Activated CD4-positive, alpha-beta T cell treated with anti-CD3 and anti-CD28 coated beads for 24 hours (primary cell): ENCODE data around the gene ROPN1B.

Experiments
- DNase-seq, 2 donors: peaks; one replicate each; pipeline ENCODE4 v3.0.0-alpha.2; 2020; ENCODE audit warnings: low read depth in 2 of 2

The ROPN1B gene

DNA sequence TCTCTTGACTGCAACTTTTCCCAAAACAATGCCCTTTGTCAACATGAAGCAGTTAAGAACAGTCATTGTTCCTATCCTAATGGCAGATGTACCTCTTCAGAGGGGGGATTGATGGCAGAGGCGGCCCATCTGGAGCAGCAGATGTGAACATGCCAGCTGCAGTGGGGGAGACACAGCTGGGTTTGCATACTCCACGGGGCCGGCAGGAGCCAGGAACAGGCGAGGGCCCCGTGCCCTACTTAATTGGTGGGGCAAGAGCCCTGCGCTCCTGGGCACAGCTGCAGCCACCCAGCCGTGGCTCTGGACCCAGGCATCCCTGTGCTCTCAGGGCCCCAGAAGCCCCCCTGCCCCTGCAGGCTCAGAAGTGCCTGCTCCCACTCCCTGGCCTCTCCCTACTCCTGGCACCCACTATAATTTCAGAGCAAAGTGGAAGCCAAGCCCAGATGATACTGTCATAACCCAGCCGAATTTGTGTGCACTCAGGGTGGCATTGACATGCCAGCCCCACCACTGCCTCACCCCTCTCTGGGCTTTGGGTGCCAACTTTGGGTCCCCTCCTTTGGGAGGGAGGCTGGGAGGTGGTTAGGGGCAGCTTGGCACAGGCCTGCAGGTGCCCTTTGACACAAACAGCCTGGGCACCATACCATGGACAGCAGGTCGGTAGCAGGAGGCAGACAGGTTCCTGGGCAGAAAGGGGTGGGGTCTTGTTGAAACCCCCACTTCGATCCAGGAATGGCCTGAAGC lies 34.6 kb downstream of the ROPN1B start:
- DNase-seq, result no peak

DNA sequence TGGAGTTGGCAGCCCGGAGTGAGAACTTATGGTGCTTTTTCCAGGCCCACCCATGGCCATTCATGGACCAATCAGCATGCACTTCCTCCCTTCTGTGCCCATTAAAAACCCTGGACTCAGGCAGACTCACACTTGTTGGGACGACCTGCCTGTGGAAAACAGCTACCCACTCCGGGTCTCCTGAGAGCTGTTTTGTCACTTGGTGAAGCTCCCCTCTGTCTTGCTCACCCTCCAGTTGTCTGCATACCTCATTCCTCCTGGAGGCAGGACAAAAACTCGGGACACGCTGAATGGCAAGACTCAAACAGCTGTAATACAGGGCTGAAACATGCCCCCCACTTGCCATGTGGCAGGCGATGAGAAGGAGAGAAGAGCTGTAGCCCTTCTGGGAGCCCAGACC lies 35.2 kb downstream of the ROPN1B start:
- no peak for DNase-seq

DNA sequence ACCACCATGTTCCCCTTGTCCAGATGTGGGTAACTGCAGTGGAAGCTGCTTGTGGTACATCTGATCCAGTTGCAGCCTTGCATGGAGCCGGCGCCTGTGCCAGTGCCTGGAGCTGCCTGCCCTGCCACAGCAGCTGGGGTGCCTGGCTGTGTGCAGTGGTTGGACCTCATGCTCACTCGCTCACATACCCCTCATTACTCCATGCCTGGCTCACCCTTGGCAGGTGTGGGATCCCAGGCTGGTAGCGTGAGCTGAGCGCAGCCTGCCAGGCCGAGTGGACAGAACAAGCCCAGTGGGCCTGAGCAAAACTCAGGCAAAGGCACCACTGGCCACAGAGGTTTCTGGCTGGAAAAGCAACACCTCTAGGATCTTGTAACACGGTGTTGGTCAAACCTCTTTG lies 35.7 kb downstream of the ROPN1B start:
- DNase-seq, result no peak

DNA sequence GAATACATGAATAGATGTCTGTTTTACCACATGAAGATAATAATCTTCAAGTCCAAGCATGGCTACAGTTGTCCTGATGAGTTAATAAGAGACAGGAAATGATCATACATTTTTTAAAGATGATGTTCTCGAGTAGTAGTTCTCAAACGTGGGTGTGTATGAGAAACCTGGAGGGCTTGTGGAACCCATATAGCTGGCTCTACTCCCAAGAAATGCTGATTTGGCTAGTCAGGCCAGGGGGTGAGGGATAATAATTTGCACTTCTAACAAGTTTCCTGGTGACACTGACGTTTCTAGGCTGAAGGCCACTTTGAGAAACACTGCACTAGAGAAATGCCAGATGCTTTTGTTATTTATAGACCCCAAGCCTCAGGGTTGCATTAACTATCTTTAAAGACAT lies 37.0 kb downstream of the ROPN1B start:
- DNase-seq, result no peak

DNA sequence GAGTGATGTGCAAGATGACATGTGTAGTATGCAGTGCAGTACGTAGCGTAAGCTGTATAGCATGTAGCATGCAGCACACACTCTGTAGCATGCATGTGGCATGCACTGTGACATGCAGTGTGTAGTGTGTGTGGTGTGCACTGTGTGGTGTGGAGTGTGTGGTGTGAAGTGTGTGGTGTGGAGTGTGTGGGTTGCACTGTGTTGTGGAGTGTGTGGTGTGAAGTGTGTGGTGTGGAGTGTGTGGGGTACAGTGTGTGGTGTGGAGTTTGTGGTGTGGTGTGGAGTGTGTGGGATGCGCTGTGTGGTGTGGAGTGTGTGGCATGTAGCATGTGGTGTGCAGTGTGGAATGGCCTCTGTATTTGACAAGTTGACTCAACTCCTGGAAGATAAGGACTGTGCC lies 39.2 kb downstream of the ROPN1B start:
- no peak for DNase-seq

DNA sequence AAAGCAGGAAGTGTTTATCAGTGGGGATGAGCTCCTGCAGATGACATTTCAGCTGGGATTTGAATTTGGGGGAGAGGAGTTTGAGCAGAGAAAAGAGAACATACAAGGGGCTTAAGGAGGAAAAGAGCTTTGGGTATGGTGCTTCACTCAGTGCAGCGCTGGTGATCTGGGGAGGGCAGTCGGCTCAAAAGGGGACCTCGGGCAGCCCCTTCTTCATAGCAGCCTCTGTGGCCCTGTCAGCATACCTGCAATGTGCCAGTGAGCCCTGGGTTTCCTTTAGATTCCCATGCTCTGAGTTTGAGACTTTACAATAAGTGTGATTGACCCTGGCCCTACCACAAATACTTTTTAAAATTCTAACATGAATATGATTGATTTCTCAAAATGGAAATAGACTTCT lies 40.2 kb downstream of the ROPN1B start:
- DNase-seq, result no peak

DNA sequence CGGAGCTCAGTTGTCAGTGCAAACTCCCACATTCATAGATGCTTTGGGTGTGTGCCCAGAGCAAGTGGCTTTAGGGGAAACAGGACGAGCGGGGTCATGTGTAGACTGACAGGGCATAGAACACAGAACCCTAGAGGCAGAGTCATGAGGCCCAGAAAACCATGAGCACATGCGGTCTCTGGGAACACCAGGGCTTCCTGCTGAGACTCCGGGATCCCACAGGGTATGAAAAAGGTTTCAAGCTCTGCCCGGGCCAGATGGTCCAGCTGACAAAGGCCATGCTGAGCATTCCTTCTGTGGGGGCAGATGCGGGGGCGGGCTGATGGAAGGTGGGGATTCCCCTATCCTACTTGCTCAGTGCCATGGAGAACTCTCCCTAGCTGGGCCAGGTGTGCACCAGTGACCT lies 44.8 kb downstream of the ROPN1B start:
- no peak for DNase-seq

DNA sequence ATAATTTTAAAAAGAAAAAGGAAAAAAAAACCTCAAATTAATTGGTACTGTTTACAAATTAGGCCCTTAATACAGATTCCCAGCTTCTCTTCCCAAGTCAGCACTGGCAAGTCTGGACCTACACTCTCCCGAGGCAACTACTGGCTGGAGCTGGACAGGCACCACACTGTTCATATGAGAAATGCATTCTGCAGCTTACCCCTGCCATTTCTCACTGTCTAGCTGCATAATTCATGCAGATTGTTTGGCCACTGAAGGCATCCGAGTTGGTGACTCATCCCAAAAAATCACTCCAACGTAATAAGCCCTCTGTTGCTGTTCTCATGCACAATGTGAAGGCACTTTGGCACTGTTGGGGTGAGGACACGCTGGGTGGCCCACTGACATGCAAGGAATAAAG lies 45.3 kb downstream of the ROPN1B start:
- no peak for DNase-seq

DNA sequence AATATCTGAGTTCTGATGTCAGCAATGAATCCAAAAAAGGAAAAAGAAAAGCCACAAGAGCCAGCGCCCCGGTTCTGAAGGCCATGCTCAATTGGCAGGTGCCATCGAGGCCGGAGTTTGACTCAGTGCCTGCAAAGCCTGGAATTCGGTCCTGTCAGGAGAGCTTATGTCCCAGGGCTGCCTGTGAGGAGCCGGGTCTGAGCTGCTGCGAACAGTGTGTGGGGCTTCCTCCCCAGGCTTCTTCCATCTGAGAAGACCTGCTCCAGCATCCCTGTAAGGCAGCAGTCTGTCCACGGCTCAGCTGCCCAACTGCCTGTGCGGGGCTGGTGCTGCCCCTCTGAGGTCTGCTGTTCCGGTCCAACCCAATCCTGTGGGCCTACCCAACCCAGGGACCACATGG lies 46.1 kb downstream of the ROPN1B start:
- DNase-seq, result no peak

DNA sequence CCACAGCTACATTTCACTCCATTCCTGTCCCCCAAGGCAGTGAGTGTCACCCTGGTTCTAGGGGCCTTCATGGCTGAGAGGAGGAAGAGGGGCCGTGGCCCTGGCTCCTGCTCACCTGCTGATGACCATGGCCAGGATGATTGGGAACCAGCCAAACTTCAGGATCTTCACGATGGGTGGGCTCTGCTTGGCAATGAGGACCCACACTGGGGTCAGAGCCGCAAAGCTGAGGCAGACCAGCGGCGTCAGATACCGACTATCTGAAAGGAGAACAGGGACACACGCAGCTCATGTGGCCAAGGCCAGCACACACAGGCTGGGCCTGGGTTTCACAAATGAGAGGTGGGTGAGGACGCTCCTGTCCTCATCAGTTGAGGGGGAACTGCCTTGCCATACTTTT lies 47.6 kb downstream of the ROPN1B start:
- DNase-seq, result no peak

DNA sequence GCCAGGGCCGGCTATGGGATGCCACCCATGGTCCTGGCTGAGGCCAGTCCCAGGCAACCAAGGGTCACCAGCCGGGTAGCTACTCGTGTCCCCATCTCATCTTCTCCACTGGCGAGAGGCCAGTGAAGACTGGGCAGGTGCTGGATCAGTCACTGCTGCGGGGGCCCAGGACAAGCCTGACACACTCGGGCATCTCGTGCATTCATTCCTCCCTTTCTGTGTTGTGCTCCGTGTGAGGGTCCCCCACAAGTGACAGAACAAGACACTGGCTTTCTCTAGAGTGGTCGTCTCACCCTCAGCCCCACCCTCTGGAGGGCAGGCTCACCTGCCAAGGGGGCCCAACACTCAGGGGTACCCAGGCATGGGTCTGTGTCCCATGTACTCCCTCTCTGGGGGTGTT lies 48.4 kb downstream of the ROPN1B start:
- DNase-seq, result no peak

DNA sequence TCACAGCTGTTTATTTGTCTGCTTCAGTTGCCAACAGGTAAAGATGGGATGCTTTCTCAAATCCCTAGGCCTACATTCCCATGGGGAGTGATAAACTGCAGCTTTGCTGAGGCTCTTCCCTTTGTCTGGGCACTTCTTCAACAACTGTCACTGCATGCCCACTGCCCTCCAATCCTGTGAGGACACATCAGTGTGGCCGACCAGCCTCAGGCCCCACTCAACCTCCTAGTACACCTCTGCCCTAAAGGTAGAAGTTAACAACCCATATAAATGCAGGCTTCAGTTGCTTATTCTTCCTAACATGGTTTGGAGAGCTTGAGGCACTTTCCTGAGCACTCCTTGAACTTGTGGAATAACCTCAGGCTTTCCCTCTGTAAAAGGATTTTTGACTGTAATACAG lies 49.6 kb downstream of the ROPN1B start:
- DNase-seq, result no peak

DNA sequence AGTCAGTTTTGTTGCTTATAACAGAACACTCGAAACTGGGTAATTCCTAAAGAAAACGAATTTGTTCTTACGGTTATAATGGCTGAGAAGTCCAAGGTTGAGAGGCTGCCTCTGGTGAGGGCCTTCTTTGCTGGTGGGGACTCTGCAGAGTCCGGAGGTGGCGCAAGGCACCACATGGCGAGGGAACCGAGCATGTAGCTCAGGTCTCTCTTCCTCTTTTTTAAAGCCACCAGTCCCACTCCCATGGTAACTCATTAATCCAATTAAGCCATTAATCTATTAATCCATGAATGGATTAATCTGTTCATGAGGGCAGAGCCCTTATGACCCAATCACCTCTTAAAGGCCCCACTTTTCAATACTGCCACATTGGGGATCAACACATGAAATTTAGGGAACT lies 50.0 kb downstream of the ROPN1B start:
- no peak for DNase-seq

DNA sequence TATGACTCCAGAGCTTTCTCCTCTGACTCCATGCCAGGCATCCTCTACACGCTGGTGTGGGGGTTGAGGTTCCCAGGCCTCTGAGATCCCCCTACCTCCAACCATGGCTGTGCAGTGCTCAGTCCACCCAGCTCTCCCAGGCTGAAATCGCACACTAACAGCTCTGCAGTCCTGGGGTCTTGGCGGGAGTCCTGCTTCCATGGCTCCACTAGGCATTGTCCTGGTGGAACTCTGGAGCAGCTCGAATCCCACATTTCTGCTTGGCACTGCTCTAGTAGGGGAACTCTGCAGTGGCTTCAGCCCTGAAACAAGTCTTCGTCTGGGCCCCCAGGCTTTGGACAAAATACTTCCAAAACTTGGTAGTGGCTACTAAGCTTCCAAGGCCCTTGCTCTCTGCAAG lies 50.7 kb downstream of the ROPN1B start:
- no peak for DNase-seq

DNA sequence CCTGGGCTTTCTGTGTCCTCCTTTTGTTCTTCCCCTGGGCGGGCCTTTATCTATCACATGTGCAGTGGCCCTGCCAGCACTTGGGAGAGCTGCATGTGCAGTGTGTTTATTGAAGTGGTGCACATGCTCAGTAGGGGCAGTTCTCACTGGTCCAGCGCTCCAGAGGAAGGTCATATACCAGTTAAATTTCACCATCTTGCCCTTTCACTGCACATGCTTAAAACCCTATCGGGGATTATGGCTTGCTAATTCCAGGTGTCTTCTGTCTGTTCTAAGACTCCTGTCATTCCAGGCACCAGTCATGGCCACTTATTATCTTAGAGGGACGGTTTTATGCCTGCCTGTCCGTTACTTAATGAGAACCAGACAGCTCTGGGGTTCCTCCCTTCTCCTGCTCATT lies 52.2 kb downstream of the ROPN1B start:
- no peak for DNase-seq

DNA sequence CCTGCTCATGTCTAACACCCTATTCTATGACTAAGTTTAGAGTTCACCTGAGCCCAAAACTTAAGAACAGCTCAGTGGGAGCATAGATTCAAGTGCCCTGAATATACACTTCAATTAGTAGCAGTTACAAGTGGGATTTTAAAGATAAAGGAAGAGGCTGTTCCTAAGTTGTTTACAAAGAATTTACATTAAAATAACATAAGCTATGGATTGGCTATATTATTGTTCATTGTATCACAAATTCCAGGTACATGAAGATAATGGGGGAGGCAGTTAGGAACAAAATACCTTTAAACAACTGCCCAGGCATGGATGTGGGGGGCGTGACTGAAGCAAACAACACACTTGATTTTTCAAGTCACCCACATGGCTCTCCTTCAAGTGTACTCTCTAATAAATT lies 52.7 kb downstream of the ROPN1B start:
- DNase-seq, result no peak

DNA sequence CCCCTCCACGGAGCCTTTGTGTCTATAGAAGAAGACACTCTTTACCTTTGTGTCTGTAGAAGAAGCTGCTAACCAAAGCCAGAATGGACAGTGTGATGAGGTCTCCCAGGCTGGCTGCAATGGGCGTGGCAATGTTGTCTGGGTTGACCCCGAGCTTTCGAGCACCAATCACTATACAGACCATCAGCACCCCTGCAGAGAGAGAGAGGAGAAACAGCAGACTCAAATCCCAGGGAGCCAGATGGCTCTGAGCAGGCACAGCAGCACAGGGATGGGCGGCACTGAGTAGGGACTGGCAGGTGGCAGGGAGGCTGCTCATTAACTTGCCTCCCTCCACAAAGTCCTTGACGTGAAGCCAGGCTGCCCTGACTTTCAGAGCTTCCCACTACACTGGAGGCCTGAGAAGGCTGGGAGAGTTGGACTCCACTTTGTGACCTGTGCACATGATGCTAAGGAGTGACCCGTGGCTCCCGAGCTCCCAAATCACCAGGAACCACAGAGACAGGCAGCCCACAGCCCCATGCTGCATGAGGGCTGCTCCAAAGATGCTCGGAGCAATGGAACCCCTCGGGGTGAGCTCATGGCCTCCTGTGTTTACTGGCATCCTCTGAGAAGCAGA lies 53.9 kb downstream of the ROPN1B start:
- DNase-seq, result no peak

DNA sequence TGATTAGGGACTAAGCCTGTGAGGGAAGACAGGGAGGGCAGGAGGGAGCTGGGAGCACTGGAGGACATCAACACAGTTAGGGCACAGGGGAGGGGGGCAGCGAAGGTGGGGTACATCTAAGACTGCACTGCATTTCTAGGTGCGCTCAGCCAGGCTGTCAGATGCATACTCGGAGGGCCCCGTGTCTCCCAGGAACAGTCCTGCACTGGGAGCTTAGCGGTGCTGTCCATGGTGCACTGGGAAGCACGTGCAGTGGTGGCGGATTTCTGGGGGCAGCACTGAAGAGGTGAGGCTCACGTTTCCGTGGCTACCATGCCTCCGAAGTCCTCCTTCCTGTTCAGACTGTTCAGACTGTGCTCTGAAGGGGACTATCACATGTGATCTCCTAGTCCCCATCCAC lies 54.4 kb downstream of the ROPN1B start:
- no peak for DNase-seq

DNA sequence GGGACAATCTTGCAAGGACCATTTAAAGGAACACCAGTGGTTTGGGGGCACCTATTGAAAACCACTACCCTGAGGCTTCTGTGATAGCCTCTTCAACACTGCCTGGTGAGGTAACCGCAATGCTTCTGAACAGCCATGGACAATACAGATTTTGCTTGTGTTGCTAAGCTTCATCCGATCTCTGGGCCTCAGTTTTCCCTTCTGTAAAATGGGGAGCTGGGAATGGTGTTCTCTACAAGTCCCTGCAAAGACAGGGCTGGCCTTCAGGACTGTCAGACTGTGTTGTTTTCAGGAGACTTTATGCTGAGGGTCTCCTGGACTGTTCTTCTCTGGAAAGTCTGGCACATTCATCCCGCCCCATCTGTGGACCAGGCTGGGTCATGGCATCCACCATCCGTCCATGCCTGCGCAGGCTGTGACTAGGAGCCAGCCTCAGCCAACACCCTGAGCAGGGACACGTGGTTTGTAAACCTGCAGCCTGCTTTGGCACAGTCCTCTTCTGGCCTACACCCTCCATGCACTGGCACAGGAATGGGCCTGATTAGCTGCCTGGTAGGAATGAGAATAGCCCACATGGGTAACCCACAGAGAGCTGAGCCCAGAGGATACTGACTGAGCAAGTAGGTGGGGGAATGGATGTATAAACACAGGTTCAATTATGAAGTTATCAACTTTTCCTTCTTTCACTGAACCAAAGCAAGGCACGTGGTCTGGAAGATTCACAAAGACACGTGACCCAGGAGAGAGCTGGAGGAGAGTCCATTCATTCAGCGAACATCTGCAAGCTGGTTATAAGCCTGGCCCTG lies 55.3 kb downstream of the ROPN1B start:
- DNase-seq, result no peak

DNA sequence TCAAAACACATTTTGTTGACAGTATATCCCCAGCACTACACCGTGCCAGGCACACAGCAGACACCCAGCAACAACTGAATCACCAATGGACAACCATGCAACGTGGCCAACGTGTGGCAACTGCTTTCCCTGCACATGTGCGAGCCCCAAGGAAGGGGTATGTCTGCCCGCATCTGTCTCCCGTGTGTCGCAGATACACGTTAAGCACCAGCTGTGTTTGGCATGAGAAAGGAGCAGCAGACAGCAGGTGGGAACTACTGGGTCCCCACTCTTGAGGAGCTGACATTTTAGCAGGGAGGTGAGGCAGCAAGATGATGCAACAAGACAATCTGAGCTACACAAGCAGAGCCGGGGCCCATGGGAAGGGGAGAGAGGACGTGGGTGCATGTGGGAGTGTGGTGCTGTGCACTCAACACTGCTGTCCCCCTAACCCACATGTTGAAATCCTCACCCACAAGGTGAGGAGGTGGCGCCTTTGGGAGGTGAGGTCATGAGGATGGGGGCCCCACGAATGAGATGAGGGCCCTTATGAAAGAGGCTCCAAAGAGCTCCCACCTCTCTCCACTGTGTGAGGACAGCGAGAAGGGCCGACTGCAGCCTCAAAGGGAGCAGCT lies 56.2 kb downstream of the ROPN1B start:
- no peak for DNase-seq

DNA sequence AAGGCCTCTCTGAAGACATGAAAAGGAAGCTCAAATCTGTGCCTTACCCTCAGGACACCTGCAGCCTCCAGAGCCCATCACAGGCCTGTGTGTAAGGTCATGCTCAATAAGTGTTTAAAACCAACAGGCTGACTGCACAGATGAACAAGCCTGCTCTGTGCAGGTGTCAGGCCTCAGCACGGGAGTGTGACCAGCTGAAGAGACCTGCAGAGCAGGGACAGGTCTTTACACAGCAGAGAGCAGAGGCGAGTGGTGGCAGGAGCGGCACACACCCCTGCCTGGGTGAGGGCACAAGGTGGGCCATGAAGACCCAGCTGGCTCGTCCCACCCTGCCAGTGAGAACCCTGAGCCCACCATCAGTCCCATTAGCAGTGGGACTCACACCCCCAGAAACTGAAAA lies 56.9 kb downstream of the ROPN1B start:
- DNase-seq, result no peak

DNA sequence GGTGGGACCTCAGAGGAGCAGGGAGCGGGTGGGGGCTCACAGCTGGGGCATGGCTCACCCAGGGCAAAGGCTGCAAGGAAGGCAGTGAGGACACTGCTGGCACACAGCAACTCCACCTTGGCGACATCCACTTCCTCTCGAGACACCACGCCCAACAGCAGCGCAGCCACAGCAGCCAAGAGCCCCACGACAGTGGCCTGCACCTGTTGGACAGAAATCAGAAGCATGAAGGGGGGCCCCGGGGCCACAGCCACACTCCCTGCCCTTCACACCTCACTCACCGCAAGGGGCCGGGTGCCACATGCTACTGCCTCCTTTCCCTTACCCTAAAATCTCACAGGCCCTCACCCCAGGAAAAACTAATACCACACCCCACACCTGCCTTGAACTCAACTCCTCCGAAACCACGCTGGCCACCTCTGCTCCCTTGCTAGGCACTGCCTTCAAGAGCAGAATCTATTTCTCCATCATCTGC lies 57.3 kb downstream of the ROPN1B start:
- no peak for DNase-seq

DNA sequence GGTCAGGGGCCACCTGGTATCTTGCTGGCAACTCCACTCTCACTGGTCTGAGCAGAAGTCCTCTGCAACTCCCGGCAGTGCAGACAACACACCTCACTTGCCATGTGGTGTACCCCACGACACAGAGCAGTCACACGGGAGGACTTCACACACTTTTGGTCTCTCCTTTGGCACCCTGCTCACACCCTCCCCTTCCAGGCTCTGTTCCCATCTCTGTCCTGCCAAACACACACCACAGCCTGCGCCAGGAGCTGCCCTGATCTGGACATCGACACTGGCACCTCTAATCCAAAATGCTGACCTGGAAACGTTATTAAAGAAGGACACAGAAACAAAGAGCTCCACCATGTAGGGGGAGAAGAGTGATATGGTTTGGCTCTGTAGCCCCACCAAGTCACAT lies 57.8 kb downstream of the ROPN1B start:
- DNase-seq, result no peak
